Neuron (in vitro differentiated cells): ENCODE data around the gene SIGLEC7.
"Not testable (repeated sequence)": the region's sequence is repeated elsewhere in the genome, so short reads cannot be mapped to it uniquely, and the experiment has no call there.

Source experiments
- H2AFZ ChIP-seq: one replicate; pipeline ENCODE4 v1.6.1; 2013; ENCODE audit warnings: low read depth, mild to moderate bottlenecking, inconsistent platforms, low read length, moderate library complexity
- H3K27me3 ChIP-seq: one replicate; pipeline ENCODE4 v1.6.1; 2013; ENCODE audit warnings: low read length; ENCODE audit not compliant: insufficient read depth
- H3K36me3 ChIP-seq: one replicate; pipeline ENCODE4 v1.6.1; 2013; ENCODE audit warnings: low read length; ENCODE audit not compliant: insufficient read depth
- H3K4me1 ChIP-seq: one replicate; pipeline ENCODE4 v1.6.1; 2013; ENCODE audit warnings: low read length; ENCODE audit not compliant: insufficient read depth
- H3K4me3 ChIP-seq: 2 replicates; pipeline ENCODE4 v1.5.1; 2013; ENCODE audit warnings: mild to moderate bottlenecking, low read length, moderate library complexity
- H3K9me3 ChIP-seq: one replicate; pipeline ENCODE4 v1.6.1; 2013; ENCODE audit warnings: low read length

SIGLEC7 gene

DNA sequence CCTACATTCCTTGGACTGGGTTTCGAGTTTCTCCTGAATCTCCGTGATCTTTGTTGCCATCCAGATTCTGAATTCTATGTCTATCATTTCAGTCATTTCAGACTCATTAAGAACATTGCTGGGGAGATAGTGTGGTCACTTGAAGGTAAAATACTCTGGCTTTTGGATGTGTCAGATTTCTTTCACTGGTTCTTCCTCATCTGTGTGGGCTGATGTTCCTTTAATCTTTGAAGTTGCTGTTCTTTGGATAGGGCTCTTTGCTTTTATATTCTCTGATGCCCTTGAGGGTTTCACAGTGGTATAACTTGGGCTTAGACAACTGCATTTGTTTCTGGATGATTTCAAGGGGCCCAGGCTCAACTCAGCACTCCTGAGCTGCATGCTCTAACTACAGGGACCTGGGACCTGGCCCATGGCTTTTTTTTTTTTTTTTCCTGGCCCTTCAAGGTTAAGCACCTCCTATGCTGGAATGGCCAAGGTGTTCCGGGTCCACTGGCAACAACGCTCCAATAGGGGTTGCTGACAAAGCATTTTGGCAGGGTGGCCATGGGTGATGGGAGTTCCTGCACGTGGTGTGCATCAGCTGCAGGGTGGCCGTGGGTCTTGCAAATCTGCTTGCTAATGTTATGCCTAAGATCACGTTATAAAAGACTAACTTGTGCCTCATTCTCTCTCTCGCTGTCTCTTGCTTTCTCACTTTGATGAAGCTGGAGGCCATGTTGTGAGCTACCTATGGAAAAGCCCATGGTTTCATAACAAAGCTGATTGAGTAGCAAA, 5.9 kb upstream of the SIGLEC7 start:
- no peaks in the 10 kb centered on the region for H3K9me3 ChIP-seq
- peaks cover 12% of the 10 kb centered on the region for H3K4me1 ChIP-seq
- peaks cover 4% of the 10 kb centered on the region for H3K27me3 ChIP-seq
- no peak overlapping the region for H2AFZ ChIP-seq
- H3K4me3 ChIP-seq, result no peak overlapping the region
- no peaks in the 10 kb centered on the region for H3K36me3 ChIP-seq

DNA sequence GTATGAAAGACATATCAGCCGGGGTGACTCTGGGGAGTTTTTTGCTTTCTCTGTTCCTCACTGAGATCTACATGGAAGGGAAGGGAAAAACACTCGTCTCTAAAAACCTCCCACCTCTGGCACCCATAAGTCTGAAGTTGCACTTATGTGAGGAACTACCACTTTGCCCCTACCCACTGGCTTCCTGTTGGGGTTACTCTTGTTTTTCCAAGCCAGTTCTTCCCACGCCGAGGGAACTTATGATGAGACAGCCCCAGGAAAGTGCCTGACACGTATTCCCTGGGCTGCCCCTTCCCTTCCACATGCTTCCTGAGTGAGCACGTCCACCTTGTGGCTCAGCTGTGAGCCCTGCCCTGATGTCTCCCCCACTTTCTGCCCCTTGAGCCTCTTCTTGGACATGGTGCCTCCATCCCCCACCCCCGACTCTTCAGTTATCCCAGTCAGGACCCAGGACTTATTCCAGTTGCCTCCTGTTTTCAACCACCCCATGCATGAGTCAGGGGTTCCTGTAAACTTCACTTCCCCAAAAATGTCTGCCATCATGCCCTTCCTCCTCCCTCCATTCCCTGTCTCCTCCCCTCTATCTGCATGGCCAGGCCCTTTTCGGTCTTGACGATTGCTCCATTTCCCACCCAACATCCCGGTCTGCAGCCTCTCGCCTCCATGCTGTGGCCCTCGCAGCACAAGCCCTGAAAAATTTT, 5.1 kb upstream of the SIGLEC7 start:
- H3K9me3 ChIP-seq, result no peaks in the 10 kb centered on the region
- no peak overlapping the region for H2AFZ ChIP-seq
- peaks cover 11% of the 10 kb centered on the region for H3K27me3 ChIP-seq
- no peaks in the 10 kb centered on the region for H3K36me3 ChIP-seq
- no peak overlapping the region for H3K4me3 ChIP-seq
- H3K4me1 ChIP-seq, result peaks cover 11% of the 10 kb centered on the region

DNA sequence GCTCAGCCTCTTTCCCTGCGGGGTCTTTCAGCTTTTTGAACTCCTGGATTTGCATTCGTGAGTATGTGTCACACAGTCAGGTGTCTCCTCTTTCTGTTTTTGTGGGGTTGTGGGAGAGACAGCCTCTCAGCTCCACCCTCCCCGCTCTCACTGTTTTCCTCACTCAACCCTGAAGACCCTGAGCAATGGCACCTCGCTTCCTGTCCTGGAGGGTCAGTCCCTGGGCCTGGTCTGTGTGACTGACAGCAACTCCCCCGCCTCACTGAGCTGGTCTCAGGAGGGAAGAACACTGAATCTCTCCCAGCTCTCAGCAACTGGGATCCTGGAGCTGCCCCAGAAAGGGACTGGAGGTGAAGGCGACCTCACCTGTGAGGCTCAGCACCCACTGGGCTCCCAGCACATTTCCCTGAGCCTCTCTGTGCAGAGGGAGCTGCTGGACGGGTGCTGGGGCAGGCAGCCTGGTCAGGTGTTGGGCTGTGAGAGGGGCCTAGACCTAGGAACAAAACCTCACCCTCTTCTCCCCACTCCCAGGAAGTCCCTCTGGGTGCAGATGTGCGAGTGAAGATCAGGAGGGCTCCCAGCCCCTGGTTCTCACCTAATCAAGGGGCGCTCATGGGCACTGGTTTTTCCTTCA, 4.2 kb upstream of the SIGLEC7 start:
- Histone ChIP-seq H3K9me3 (no peaks in the 10 kb centered on the region), H3K36me3 (no peaks in the 10 kb centered on the region), H3K4me3 (no peak overlapping the region), H3K27me3 (peaks cover 14% of the 10 kb centered on the region), H3K4me1 (peaks cover 11% of the 10 kb centered on the region), H2AFZ (no peak overlapping the region)

GRCh38 chr19:51138549-51138979, 3.5 kb upstream of the SIGLEC7 start:
- H3K27me3 ChIP-seq, result peaks cover 16% of the 10 kb centered on the region
- no peak overlapping the region for H3K4me3 ChIP-seq
- no peak overlapping the region for H2AFZ ChIP-seq

DNA sequence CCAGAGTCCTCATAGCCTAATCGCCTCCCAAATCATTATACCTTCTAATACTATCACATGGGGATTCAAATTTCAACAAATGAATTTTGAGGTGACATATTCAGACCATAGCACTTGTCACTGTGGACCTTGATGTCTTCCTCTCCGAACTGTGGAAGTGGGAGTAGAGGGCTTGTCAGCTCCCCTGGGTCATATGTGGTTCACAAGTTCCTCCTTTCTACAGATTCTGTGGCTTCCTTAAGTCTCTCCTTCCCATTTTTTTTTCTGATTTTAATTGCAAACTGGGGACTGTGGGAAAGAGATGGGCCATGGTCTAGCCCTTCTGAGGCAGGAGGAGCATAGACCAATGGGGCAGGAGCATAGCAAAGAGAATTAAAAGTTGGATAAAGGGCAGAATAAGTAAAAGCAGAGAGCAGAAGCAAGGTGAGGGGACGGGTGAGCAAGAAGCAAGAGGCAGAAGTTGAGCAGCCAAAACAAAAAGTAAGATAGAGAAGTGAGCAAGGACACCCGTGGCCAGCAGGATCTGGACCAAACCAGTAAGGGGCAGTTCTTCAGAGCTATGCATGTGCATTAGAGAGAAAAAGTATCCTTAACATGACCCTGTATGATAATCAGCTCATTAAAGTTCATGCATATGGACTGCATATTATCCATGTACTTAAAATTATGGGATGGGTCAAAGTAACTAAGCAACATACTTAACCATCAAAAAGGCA, 2.6 kb upstream of the SIGLEC7 start:
- no peaks in the 10 kb centered on the region for H3K9me3 ChIP-seq
- no peak overlapping the region for H2AFZ ChIP-seq
- H3K27me3 ChIP-seq, result peaks cover 21% of the 10 kb centered on the region
- no peaks in the 10 kb centered on the region for H3K36me3 ChIP-seq
- peaks cover 11% of the 10 kb centered on the region for H3K4me1 ChIP-seq
- H3K4me3 ChIP-seq, result no peak overlapping the region

More at GRCh38 chr19:51138549-51138979, 3.5 kb upstream of the SIGLEC7 start:
- Histone ChIP-seq H3K36me3 (no peaks in the 10 kb centered on the region), H3K9me3 (no peaks in the 10 kb centered on the region), H3K4me1 (peaks cover 11% of the 10 kb centered on the region)

DNA sequence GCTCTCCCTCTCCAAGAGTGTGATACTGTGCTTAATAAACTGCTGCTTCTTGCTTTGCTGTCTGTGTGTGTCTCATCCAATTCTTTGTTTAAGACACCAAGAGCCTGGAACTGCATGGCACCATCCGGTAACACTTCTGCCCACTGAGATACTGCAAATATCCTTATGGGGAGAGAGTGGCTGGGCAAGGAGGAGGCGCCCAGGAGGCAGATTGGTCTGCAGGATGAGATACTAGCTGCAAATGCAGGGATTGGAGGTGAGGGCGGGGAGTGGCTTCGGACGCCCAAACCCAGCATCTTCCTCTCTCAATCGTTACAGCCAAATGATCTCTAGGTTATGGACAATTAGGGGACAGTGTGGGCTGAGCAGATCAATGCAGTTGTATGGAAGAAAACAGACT, 1.7 kb upstream of the SIGLEC7 start:
- Histone ChIP-seq H3K9me3 (no peaks in the 10 kb centered on the region), H3K4me1 (peaks cover 11% of the 10 kb centered on the region), H3K36me3 (no peaks in the 10 kb centered on the region), H3K27me3 (peaks cover 21% of the 10 kb centered on the region), H2AFZ (no peak overlapping the region), H3K4me3 (no peak overlapping the region)

GRCh38 chr19:51141181-51141580, 920 bp upstream of the SIGLEC7 start:
- H2AFZ ChIP-seq, result no peak overlapping the region
- H3K36me3 ChIP-seq, result no peaks in the 10 kb centered on the region
- no peak overlapping the region for H3K4me3 ChIP-seq
- no peaks in the 10 kb centered on the region for H3K9me3 ChIP-seq
- H3K4me1 ChIP-seq, result peaks cover 11% of the 10 kb centered on the region
- peaks cover 21% of the 10 kb centered on the region for H3K27me3 ChIP-seq

DNA sequence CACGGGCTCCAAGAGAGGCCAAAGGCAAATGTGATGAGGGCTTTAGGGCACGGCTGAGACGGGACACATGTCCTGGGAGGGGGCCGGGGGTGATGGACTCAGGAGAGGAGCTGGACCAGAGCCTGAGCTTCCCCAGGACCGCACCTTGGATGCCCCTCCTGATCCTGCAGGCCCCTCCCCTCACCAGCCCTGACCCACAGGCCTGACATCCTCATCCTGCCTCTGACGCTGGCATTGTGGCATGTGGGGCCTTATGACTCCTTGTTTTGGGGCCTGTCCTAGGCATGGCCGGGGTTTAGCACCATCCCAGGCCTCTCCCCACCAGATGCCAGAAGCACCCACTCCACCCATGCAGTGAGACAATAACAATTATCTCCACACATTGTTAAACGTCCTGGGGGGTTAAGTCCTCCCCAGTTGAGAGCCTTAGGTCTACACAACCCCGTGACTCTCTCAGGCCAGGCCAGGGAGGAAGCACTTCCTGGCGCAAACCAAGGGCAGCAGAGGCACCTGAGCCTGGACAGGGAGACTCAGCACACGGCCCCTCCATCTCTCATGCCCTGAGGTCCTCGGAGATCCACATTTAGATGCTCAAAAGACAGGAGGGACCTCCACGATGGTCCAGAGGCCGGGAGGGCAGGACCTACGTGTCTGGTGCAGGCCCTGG, 841 bp downstream of the SIGLEC7 start:
- H3K9me3 ChIP-seq, H3K4me3 ChIP-seq, H2AFZ ChIP-seq, H3K36me3 ChIP-seq: not testable (repeated sequence)
- Histone ChIP-seq H3K4me1 (peaks cover 11% of the 10 kb centered on the region), H3K27me3 (peaks cover 26% of the 10 kb centered on the region)

GRCh38 chr19:51143486-51143885, 1.4 kb downstream of the SIGLEC7 start:
- Histone ChIP-seq H3K4me3 (no peak overlapping the region), H3K9me3 (no peaks in the 10 kb centered on the region), H3K4me1 (peaks cover 11% of the 10 kb centered on the region), H3K36me3 (no peaks in the 10 kb centered on the region), H3K27me3 (peaks cover 26% of the 10 kb centered on the region), H2AFZ (no peak overlapping the region)

GRCh38 chr19:51144482-51145045, 2.5 kb downstream of the SIGLEC7 start:
- no peak overlapping the region for H3K4me3 ChIP-seq
- no peaks in the 10 kb centered on the region for H3K9me3 ChIP-seq
- peaks cover 22% of the 10 kb centered on the region for H3K27me3 ChIP-seq
- H2AFZ ChIP-seq, result no peak overlapping the region
- no peaks in the 10 kb centered on the region for H3K36me3 ChIP-seq
- peaks cover 11% of the 10 kb centered on the region for H3K4me1 ChIP-seq

DNA sequence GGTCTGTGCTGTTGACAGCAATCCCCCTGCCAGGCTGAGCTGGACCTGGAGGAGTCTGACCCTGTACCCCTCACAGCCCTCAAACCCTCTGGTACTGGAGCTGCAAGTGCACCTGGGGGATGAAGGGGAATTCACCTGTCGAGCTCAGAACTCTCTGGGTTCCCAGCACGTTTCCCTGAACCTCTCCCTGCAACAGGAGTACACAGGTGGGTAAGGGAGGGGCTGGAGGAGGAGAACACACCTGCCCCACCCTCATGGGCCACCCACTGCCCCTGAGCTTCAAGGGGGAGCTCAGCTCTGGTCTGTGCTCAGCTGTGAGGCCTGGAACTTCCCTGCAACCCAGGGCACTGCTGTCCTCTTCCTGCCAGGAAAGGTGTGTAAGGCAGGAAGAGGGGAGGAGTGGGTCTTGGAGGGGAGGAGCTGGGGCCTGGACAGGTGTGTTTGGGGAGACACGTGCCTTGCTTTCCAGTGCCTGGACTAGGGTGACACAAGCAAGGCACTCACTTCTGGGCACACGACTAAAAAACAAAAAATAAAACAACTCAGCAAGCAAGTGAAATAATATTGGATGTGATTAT, 3.9 kb downstream of the SIGLEC7 start:
- Histone ChIP-seq H3K4me3 (no peak overlapping the region), H2AFZ (no peak overlapping the region), H3K36me3 (no peaks in the 10 kb centered on the region), H3K27me3 (peaks cover 22% of the 10 kb centered on the region), H3K9me3 (no peaks in the 10 kb centered on the region), H3K4me1 (peaks cover 4% of the 10 kb centered on the region)

GRCh38 chr19:51146751-51147150, 4.7 kb downstream of the SIGLEC7 start:
- no peak overlapping the region for H2AFZ ChIP-seq
- H3K36me3 ChIP-seq, result no peaks in the 10 kb centered on the region
- H3K27me3 ChIP-seq, result peaks cover 17% of the 10 kb centered on the region
- peaks cover 1% of the 10 kb centered on the region for H3K9me3 ChIP-seq
- no peak overlapping the region for H3K4me3 ChIP-seq
- H3K4me1 ChIP-seq, result no peaks in the 10 kb centered on the region
